ENCODE results near the gene RAB1B.
A peak's percentile ranks its signal among the peaks of the same experiment; 100 is the strongest.

Gene RAB1B

GRCh38 chr11:66268244-66268951, at the start of gene RAB1B:
Gene RAB1B, plus strand, starts transcription at chr11:66268639. Its CDS starts 41 bp downstream, at chr11:66268680.
- peak; percentile 100 for DNase-seq
- TF ChIP-seq GATA1 (IDR thresholded peaks at IDR 0.05; ENCODE audit: low read depth, low read length) (no peak), POLR2A (IDR thresholded peaks at IDR 0.05; ENCODE audit: low read length) (peak; percentile 74)

DNA sequence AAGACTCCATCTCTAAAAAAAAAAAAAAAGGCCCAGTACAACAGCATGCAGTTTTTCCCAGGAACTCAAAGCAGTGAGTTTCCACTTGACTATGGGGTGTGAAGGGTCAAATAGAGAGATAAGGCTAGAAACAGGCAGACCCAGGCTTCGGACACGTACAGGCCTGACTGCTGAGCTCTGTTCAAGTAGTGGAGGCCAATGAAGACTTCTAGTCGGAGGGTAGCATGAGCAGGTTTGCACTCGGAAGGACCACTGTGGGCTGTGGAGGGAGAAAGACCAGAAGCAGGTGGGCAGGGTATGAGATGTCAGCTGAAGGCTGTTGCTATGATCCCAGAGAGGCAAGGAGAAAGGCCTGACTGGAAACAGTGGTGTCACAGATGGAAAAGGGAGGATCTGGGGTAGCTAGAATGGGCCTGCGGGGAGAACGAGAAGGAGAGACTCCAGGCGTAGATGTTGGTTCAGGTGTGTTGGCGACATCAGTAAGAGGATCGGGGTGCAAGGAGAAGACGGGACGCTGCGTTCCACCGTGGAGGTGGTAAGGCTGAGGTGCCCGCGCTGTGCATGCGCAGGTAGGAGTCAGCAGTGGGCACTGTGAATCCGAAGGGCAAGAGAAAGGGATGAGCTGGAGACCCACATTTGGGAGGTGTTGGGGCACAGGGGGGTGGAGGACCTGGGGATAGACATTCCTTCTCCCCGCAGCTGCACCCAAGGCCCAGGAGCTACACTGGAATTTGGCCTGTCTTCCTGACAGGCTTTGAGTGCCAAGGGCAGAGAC, 49.4 kb upstream of the RAB1B start:
- TF ChIP-seq POLR2A (IDR thresholded peaks at IDR 0.05; ENCODE audit: low read length) (no peak), GATA1 (IDR thresholded peaks at IDR 0.05; ENCODE audit: low read depth, low read length) (no peak)
- DNase-seq: no peak

DNA sequence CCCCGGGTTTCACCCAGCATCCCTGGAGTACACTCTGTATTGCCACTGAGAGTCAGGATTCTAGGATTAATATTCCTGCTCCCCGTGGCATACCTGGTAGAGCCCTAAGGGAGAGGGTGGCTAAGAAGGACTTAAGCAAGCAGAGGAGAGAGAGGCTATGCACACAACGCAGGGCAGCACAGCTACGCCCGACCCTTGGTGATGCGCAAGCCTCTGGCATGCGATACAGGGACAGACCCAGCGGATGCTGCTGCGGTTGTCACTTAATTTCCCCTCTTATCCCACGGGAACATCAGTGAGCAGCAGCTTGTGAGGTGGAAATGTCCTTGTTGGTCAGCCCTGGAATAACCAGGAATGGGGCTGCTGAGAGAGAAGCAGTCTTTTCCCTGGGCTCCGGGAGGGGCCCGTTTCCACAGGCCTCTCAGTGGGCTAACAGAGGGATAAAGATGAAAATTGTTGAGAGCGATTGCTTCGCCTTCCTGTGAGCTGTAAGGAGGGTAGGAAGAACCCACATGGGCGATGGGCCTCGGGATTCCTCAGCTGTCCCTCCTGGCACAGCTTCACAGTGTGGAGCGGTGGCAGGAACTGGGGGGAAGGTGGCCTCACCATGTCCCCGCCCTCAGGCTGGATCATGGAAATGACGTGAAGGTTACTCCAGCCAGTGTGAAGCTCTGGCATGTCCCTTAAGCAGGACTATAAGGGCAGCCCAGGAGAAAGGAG, 48.4 kb upstream of the RAB1B start:
- TF ChIP-seq POLR2A (IDR thresholded peaks at IDR 0.05; ENCODE audit: low read length) (no peak), GATA1 (IDR thresholded peaks at IDR 0.05; ENCODE audit: low read depth, low read length) (no peak)
- DNase-seq: no peak

DNA sequence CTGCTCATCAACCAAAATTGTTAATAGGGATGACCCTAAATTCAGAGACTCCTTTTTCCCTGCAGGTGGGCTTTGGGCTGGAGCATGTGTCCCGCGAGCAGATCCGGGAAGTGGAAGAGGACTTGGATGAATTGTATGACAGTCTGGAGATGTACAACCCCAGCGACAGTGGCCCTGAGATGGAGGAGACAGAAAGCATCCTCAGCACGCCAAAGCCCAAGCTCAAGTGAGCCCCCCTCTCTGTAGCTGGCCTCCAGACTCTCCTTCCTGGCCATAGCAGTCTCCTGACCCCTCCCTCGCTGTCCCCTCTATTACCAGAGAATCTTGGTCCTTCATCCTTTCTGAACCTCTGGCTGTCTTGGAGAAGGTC, 47.9 kb upstream of the RAB1B start:
- no peak for DNase-seq
- TF ChIP-seq GATA1 (IDR thresholded peaks at IDR 0.05; ENCODE audit: low read depth, low read length) (no peak), POLR2A (IDR thresholded peaks at IDR 0.05; ENCODE audit: low read length) (no peak)

DNA sequence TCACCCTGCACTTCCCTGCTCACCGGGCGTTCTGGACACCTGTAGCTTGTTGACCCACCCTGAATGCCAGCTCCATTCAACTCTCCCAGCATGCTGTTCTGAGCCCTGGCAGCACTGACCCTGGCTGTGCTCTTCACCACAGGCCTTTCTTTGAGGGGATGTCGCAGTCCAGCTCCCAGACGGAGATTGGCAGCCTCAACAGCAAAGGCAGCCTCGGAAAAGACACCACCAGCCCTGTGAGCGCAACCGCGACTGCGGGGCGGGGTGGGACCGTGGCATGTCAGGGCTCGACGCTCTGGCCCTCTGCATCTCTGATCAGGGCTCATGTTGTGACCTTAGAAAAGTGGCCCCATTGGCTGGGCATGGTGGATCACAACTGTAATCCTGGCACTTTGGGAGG, 47.4 kb upstream of the RAB1B start:
- no peak for TF ChIP-seq POLR2A (IDR thresholded peaks at IDR 0.05; ENCODE audit: low read length)

GRCh38 chr11:66221726-66222236, 46.7 kb upstream of the RAB1B start:
- TF ChIP-seq GATA1 (IDR thresholded peaks at IDR 0.05; ENCODE audit: low read depth, low read length): no peak
- TF ChIP-seq POLR2A (IDR thresholded peaks at IDR 0.05; ENCODE audit: low read length): no peak
- DNase-seq: peak in 1 of 2 experiments; percentile 20

More for the DNA sequence above, 47.4 kb upstream of the RAB1B start:
- DNase-seq: no peak

GRCh38 chr11:66222358-66223149, 45.9 kb upstream of the RAB1B start:
- DNase-seq: peak; percentile 92 to 96
- TF ChIP-seq GATA1 (IDR thresholded peaks at IDR 0.05; ENCODE audit: low read depth, low read length): no peak
- no peak for TF ChIP-seq POLR2A (IDR thresholded peaks at IDR 0.05; ENCODE audit: low read length)

- TF ChIP-seq POLR2A (IDR thresholded peaks at IDR 0.05; ENCODE audit: low read length): no peak
- no peak for TF ChIP-seq GATA1 (IDR thresholded peaks at IDR 0.05; ENCODE audit: low read depth, low read length)
- no peak for DNase-seq
Observed at GRCh38 chr11:66224226-66224855, 44.1 kb upstream of the RAB1B start.

DNA sequence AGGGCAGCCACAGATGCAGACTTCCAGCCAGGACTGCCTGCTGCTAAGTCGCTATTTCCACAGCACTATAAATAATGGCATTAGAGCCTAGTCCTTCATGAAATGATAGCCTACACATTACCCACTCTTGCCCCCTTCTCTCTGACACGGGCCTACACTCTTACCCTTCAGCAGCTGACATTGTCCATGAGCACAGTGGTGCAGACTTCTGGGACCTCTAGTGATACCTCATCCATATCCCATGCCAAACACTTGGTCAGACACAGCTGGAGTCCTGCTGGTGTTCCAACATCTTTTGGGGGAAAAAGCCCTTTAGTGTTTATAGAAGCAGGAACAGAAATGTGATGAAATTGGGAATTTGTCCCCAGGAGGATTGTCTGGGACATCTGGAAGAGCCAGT, 43.4 kb upstream of the RAB1B start:
- DNase-seq: no peak
- TF ChIP-seq GATA1 (IDR thresholded peaks at IDR 0.05; ENCODE audit: low read depth, low read length) (no peak), POLR2A (IDR thresholded peaks at IDR 0.05; ENCODE audit: low read length) (no peak)

DNA sequence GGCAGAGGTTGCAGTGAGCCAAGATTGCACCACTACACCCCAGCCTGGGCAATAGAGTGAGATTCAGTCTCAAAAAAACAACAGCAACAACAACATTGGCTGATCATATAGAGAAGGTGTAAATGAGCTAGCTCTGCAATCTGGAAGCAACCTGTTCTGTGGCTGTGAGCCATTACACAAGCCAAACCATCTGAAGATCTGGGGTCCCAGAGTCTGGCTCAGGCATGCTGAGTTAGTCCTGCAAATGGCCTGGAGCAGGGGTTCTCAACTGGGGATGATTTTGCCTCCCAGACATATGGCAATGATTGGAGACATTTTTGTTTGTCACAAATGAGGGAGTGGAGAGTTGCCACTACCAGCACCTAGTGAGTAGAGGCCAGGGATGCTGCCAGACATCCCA, 42.3 kb upstream of the RAB1B start:
- no peak for TF ChIP-seq GATA1 (IDR thresholded peaks at IDR 0.05; ENCODE audit: low read depth, low read length)
- TF ChIP-seq POLR2A (IDR thresholded peaks at IDR 0.05; ENCODE audit: low read length): no peak

GRCh38 chr11:66227700-66228099, 40.7 kb upstream of the RAB1B start:
- DNase-seq: no peak
- TF ChIP-seq GATA1 (IDR thresholded peaks at IDR 0.05; ENCODE audit: low read depth, low read length) (no peak), POLR2A (IDR thresholded peaks at IDR 0.05; ENCODE audit: low read length) (no peak)

More for the DNA sequence above, 42.3 kb upstream of the RAB1B start:
- no peak for DNase-seq

DNA sequence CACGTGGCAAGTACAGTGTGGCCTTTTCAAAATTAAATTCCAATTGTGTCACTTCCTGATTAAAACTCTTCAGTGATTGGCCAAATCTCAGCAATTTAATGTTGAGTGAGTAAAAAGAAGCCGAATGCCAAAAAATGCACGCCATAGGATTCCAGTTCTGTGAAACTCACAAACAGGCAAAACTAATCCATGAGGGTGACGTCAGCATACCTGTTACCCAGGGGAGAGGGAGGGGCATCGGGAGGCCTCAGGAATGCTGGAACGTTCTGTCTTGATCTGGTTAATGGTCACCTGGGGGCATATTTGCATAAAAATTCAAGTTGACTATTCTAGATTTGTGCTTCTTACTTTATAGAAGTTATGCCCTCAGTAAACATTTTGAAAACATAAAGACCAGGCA, 39.9 kb upstream of the RAB1B start:
- no peak for TF ChIP-seq GATA1 (IDR thresholded peaks at IDR 0.05; ENCODE audit: low read depth, low read length)
- no peak for DNase-seq

GRCh38 chr11:66230156-66230555, 38.3 kb upstream of the RAB1B start:
- no peak for TF ChIP-seq POLR2A (IDR thresholded peaks at IDR 0.05; ENCODE audit: low read length)
- no peak for TF ChIP-seq GATA1 (IDR thresholded peaks at IDR 0.05; ENCODE audit: low read depth, low read length)
- DNase-seq: no peak
